HEK293 (cell line): Measurements from ENCODE around the gene PCOLCE2.

Source experiments
- CTCF ChIA-PET: fragments of 350-600 bp; formaldehyde crosslinking; extraction: SDS; loops from one replicate; lab custom pipeline; 2021; ENCODE audit warnings: antibody characterized with exemption; lab: Yijun Ruan, JAX
- POLR2A ChIA-PET: fragments of 300-600 bp; formaldehyde crosslinking; extraction: SDS; loops from one replicate; lab custom pipeline; 2020; ENCODE audit warnings: antibody characterized with exemption, inconsistent platforms; lab: Yijun Ruan, JAX
- H3K27ac ChIP-seq: fragments of 200-500 bp; sonication (Bioruptor generic); 2 replicates; pipeline ENCODE4 v1.5.1; 2014; ENCODE audit warnings: low read depth, low read length, control low read depth, inconsistent platforms; ENCODE audit errors: extremely low read depth
- H3K36me3 ChIP-seq, 2 experiments: fragments of 200-500 bp in 1 of 2; sonication (Bioruptor generic) in 1 of 2; 1 replicate in 1 of 2; 2 replicates in 1 of 2; pipeline ENCODE4 v1.5.1; 2014 to 2017; ENCODE audit warnings: inconsistent platforms in 2 of 2, low read length in 2 of 2; ENCODE audit not compliant: control insufficient read depth in 2 of 2, insufficient read depth in 1 of 2
- H3K4me1 ChIP-seq: fragments of 200-500 bp; sonication (Bioruptor generic); 2 replicates; pipeline ENCODE4 v1.5.1; 2014; ENCODE audit warnings: mild to moderate bottlenecking, low read length, inconsistent platforms; ENCODE audit not compliant: control insufficient read depth, insufficient read depth
- H3K4me3 ChIP-seq: 2 replicates; pipeline ENCODE4 v1.5.1; 2011; ENCODE audit warnings: low read depth, mild to moderate bottlenecking, control low read depth, low read length, moderate library complexity
- H3K9me3 ChIP-seq: fragments of 200-500 bp; sonication (Bioruptor generic); 2 replicates; pipeline ENCODE4 v1.5.1; 2014; ENCODE audit warnings: low read depth, low read length, inconsistent platforms; ENCODE audit not compliant: control insufficient read depth, insufficient read depth
- EGR2 ChIP-seq: fragments of 450-650 bp; formaldehyde crosslinking; IDR thresholded peaks from 2 replicates; pipeline ENCODE4 v1.5.1; 2016; ENCODE audit warnings: low read depth, missing biosample characterization, missing genetic modification characterization
- GLIS2 ChIP-seq: fragments of 450-650 bp; formaldehyde crosslinking; IDR thresholded peaks from 2 replicates; pipeline ENCODE4 v1.5.1; 2016; ENCODE audit warnings: missing biosample characterization, missing genetic modification characterization
- PATZ1 ChIP-seq: fragments of 450-650 bp; formaldehyde crosslinking; IDR thresholded peaks from 2 replicates; pipeline ENCODE4 v1.5.1; 2016; ENCODE audit warnings: missing biosample characterization, missing genetic modification characterization
- PRDM1 ChIP-seq: fragments of 450-650 bp; formaldehyde crosslinking; IDR thresholded peaks from 2 replicates; pipeline ENCODE4; 2016; ENCODE audit warnings: missing biosample characterization, missing genetic modification characterization
- PRDM10 ChIP-seq: fragments of 450-650 bp; formaldehyde crosslinking; IDR thresholded peaks from 2 replicates; pipeline ENCODE4 v1.5.1; 2016; ENCODE audit warnings: missing biosample characterization, missing genetic modification characterization
- PRDM2 ChIP-seq: fragments of 450-650 bp; formaldehyde crosslinking; IDR thresholded peaks from 2 replicates; pipeline ENCODE4 v1.5.1; 2016; ENCODE audit warnings: missing biosample characterization, missing genetic modification characterization, borderline replicate concordance
- ZBTB11 ChIP-seq: fragments of 450-650 bp; formaldehyde crosslinking; conservative IDR thresholded peaks from 2 replicates; pipeline ENCODE4 v1.5.1; 2016; ENCODE audit warnings: low read depth, missing biosample characterization, missing genetic modification characterization
- ZBTB20 ChIP-seq: fragments of 450-650 bp; formaldehyde crosslinking; IDR thresholded peaks from 2 replicates; pipeline ENCODE4 v1.5.1; 2016; ENCODE audit warnings: missing biosample characterization, missing genetic modification characterization
- ZBTB26 ChIP-seq: fragments of 450-650 bp; formaldehyde crosslinking; optimal IDR thresholded peaks from 2 replicates; pipeline ENCODE3; 2016; ENCODE audit warnings: missing biosample characterization, mild to moderate bottlenecking, missing genetic modification characterization
- ZBTB48 ChIP-seq: fragments of 450-650 bp; formaldehyde crosslinking; IDR thresholded peaks from 2 replicates; pipeline ENCODE4 v1.5.1; 2016; ENCODE audit warnings: missing biosample characterization, missing genetic modification characterization
- ZBTB8A ChIP-seq: fragments of 450-650 bp; formaldehyde crosslinking; IDR thresholded peaks from 2 replicates; pipeline ENCODE4 v1.5.1; 2016; ENCODE audit warnings: missing biosample characterization, missing genetic modification characterization
- ZNF169 ChIP-seq: fragments of 450-650 bp; formaldehyde crosslinking; IDR thresholded peaks from 2 replicates; pipeline ENCODE4 v1.5.1; 2016; ENCODE audit warnings: missing biosample characterization, missing genetic modification characterization
- ZNF18 ChIP-seq: fragments of 450-650 bp; formaldehyde crosslinking; IDR thresholded peaks from 2 replicates; pipeline ENCODE4 v1.5.1; 2016; ENCODE audit warnings: missing biosample characterization, missing genetic modification characterization
- ZNF423 ChIP-seq: fragments of 450-650 bp; formaldehyde crosslinking; IDR thresholded peaks from 2 replicates; pipeline ENCODE4 v1.5.1; 2016; ENCODE audit warnings: missing biosample characterization, missing genetic modification characterization
- ZNF521 ChIP-seq: fragments of 450-650 bp; formaldehyde crosslinking; IDR thresholded peaks from 2 replicates; pipeline ENCODE4 v1.5.1; 2017; ENCODE audit warnings: missing biosample characterization, mild to moderate bottlenecking, missing genetic modification characterization
- ZNF561 ChIP-seq: fragments of 450-650 bp; IDR thresholded peaks from 2 replicates; pipeline ENCODE4 v1.5.1; 2018; ENCODE audit warnings: missing biosample characterization, missing genetic modification characterization, borderline replicate concordance
- ZSCAN30 ChIP-seq: fragments of 450-650 bp; IDR thresholded peaks from 2 replicates; pipeline ENCODE4 v1.5.1; 2018; ENCODE audit warnings: missing biosample characterization, mild to moderate bottlenecking, missing genetic modification characterization, moderate library complexity

The PCOLCE2 gene

GRCh38 chr3:142888481-142889211 lies at the start of gene PCOLCE2:
TSS of gene PCOLCE2 (minus strand) at chr3:142889083. CDS start at chr3:142888896, 187 bp downstream.
- Histone ChIP-seq H3K9me3 (no peaks in the 10 kb centered on the region), H3K4me3 (peak within 1 kb of the TSS; percentile 65), H3K27ac (peak within 1 kb of the TSS; percentile 82), H3K4me1 (peaks cover 6% of the 10 kb centered on the region; the same call in 1 of the 2 replicates), H3K36me3 (no peaks in the 10 kb centered on the region)
- ChIA-PET CTCF (interaction anchor here (0.7 to 1.0 kb wide), 3 partner anchors 60 to 213 kb away, joined by 3 read pairs; no protein-coding TSS in a partner anchor), POLR2A (no interaction called here)
- TF ChIP-seq ZBTB48 (tag by site-specific recombination) (peak; percentile 68), ZBTB8A (peak; percentile 80), PATZ1 (tag by site-specific recombination) (0 out of 2 replicates have a peak, but pooled peaks have one; percentile 32), ZNF18 (tag by site-specific recombination) (peak; percentile 99), ZBTB11 (tag by site-specific recombination) (0 out of 2 replicates have a peak, but pooled peaks have one; percentile 13), ZSCAN30 (peak; percentile 15; the same call in 1 of the 2 replicates), EGR2 (tag by site-specific recombination) (no peak), PRDM10 (tag by site-specific recombination) (peak; percentile 50; the same call in 1 of the 2 replicates), ZBTB20 (tag by site-specific recombination) (peak; percentile 88), PRDM1 (tag by site-specific recombination) (0 out of 2 replicates have a peak, but pooled peaks have one; percentile 28), ZNF169 (no peak), ZBTB26 (tag by site-specific recombination) (peak; percentile 92), ZNF561 (tag by site-specific recombination) (peak; percentile 65; the same call in 1 of the 2 replicates), PRDM2 (tag by site-specific recombination) (no peak), ZNF521 (tag by site-specific recombination) (no peak), GLIS2 (tag by site-specific recombination) (peak; percentile 49; the same call in 1 of the 2 replicates), ZNF423 (tag by site-specific recombination) (peak; percentile 44; the same call in 1 of the 2 replicates)
